Sciatic nerve (tissue), 2 donors: Measurements from ENCODE around the gene KLHL22. TPM values are rescaled to one million over a fixed set of nuclear protein-coding genes. Genes with fewer than 3 reads are reported as not detected.
"Not testable (repeated sequence)": the region's sequence is repeated elsewhere in the genome, so short reads cannot be mapped to it uniquely, and the experiment has no call there.

ENCODE experiments used
- ATAC-seq: fragments of 200-7000 bp; cut with Tn5 transposase; one replicate; pipeline ENCODE4 v1.9.1; 2020; ENCODE audit warnings: mild to moderate bottlenecking, moderate library complexity
- DNase-seq: peaks from one replicate; pipeline ENCODE4 v3.0.0-alpha.2; 2020; ENCODE audit warnings: low spot score
- intact Hi-C: fragments of 100-400 bp; cut with DNase I; formaldehyde crosslinking; loops from one replicate; pipeline ENCODE4 v1.14.2; 2022
- total RNA-seq: library from RNA; stranded (reverse); fragmentation: NEBNext Ultra II Directional; extraction: Animal tissue kit (Norgen Biotek cat#: 25700); gene quantifications from one replicate; pipeline ENCODE4 v1.2.1, GENCODE V29; 2021
- donor health status: DM: no; HTN: no; CAD: no.
- donor health status: DM: no; HTN: no; CAD: no.

The KLHL22 gene
- total RNA-seq, 1 donor from 2014 or later = 28.0 TPM

DNA sequence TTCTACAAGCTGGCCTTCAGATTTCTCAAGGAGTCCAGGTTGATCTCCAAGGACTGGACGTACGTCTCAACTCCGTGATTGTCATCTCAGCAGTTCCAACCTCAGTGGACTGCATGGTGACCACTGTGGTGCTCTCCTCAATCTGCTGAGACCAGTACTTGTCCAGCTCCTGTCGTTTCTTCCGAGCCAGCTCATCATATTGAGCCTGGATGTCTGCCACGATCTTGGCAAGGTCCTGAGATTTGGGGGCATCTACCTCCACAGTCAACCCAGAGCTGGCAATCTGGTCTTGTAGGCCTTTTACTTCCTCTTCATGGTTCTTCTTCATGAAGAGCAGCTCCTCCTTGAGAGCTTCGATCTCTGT lies 12.5 kb downstream of the KLHL22 start:
- ATAC-seq, intact Hi-C loops, DNase-seq: not testable (repeated sequence)

DNA sequence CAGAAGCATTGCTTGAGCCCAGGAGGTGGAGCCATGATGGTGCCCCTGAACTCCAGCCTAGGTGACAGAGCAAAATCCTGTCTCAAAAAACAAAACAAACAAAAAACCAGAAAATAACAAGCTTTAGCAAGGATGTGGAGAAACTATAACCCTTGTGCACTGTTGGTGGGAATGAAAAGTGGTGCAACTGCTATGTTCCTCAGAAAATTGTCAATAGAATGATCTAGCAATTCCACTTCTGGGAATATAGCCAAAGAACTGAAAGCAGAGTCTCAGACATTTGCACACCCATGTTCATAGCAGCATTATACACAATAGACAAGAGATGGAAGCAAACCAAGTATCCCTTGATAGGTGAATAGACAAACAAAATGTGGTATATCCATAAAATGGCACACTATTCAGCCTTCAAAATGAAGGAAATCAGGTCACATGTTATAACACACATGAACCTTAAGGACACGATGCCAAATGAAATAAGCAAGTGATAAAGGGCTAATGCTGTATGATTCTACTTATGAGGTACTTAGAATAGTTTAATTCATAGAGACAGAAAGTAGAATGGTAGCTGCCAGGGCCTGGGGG lies 15.9 kb downstream of the KLHL22 start:
- ATAC-seq = no peak
- intact Hi-C loops = no loop called here
- DNase-seq = no peak

DNA sequence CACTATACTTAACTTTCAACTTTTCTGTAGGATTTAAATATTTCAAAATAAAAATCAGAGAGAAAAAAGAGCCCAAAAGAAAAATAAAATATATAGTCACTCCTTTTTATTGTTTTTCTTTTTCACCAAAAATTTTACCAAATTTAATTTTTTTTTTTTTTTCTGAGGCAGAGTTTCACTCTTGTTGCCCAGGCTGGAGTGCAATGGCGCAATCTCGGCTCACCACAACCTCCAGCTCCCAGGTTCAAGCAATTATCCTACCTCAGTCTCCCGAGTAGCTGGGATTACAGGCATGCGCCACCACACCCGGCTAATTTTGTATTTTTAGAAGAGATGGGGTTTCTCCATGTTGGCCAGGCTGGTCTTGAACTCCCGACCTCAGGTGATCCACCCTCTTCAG lies 17.5 kb downstream of the KLHL22 start:
- intact Hi-C loops, DNase-seq, ATAC-seq: not testable (repeated sequence)

DNA sequence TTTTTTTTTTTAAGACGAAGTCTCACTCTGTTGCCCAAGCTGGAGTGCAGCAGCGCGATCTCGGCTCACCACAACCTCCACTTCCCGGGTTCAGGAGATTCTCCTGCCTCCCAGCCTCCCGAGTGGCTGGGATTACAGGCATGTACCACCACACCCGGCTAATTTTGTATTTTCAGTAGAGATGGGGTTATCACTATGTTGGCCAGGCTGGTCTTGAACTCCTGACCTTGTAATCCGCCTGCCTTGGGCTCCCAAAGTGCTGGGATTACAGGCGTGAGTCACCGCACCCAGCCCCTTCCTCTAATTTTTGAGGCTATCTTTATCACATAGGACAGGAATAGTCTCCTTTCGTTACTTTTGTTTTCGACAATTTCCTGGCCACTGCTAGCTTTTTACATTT lies 20.0 kb downstream of the KLHL22 start:
- intact Hi-C loops, DNase-seq, ATAC-seq: not testable (repeated sequence)

DNA sequence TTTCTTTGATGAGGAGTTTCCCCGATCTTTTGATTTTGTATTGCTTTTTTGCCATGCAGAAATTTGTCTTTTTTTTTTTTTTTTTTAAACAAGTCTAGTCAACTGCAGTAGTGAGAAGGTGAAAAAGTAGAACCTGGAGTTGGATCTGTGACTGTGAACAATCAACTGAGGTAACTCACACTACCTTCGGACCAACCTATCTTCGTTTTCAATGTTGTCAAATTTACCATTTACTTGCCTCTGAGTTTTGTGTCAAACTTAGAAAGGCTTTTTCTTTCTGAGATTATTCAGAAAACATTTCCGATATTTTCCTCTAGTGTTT lies 20.5 kb downstream of the KLHL22 start:
- ATAC-seq (no peak), DNase-seq (no peak)
- intact Hi-C loops = no loop called here

DNA sequence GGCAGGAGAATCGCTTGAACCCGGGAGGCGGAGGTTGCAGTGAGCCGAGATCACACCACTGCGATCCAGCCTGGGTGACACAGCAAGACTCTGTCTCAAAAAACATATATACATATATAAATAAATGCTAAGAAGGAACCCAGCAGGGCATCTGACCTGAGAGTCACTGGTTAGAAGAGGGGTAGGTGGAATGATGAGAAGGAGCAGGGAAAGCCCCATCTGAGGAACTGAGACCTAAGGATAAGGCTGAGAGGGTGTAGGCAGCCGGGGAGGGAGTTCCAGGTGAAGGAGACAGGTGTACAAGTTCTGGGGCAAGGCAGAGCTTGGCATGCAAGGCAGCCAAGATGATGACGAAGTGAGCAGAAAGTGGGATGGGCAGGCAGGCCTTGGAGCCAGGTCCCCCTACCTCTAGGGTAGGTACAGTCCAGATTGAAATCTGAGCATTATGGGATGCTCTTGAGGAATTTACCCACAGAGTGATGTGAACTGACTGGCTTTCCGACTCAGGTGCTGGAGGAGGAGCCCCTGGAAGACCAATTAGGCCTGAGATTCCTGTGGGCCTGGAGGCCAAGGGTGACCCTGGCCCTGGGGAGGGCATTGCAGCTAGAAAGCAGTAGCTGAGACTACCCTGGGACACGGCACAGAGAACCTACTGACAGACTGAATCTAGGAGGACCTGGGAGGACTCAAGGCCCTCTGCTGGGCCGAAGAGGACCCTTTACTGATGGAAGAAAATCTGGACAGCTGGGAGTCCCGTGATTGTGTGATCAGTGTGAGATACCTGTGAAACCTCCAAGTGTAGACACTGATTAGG lies 22.8 kb downstream of the KLHL22 start:
- DNase-seq = no peak

DNA sequence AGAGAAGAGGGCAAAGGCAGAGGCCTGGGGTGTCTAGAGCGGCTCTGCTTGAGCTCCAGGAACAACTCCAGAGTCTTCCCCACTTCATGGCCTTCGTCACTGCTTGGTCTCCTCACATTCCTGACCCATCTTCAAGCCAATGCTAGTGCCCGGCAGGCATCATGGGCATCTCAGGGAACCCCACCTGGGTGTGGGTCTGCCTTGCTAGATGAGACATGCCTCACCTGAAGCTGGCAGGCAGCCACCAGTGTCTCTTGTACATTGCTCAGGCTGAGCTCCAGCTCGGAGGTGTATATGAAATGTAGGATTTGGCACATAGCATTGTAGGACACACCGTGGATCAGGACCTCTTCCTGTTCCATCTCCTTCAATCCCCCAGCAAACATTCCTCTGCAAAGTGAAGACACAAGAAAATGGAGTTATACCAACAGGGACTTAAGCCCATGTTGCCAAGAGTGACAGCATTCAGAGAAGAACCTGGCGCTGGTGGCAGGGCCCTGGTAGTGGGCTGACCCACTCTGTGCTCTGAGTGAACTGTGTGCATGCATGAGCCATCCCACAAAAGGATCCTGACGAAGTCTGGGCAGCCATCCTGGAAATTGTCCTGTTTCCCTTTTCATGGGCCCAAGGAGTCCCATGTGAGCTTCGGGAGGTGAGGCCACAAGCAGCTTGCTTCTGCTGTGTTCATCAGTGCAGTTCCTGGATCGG lies 24.3 kb downstream of the KLHL22 start:
- no peak for DNase-seq

More for the DNA sequence above, 22.8 kb downstream of the KLHL22 start:
- ATAC-seq = no peak
- intact Hi-C loops = no loop called here

DNA sequence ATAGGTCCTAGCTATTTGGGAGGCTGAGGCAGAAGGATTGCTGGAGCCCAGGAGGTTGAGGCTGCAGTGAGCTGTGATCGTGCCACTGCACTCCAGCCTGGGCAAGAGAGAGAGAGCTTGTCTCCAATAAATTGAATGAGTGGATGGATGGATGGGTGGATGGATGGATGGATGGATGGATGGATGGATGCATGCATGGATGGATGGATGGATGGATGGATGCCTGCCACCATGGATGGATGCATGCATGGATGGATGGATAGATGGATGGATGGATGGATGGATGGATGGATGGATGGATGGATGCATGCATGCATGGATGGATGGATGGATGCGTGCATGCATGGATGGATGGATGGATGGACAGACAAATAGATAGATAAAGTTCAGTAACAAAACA lies 25.1 kb downstream of the KLHL22 start:
- intact Hi-C loops, DNase-seq, ATAC-seq: not testable (repeated sequence)

More for the DNA sequence above, 24.3 kb downstream of the KLHL22 start:
- intact Hi-C loops = no loop called here
- no peak for ATAC-seq

DNA sequence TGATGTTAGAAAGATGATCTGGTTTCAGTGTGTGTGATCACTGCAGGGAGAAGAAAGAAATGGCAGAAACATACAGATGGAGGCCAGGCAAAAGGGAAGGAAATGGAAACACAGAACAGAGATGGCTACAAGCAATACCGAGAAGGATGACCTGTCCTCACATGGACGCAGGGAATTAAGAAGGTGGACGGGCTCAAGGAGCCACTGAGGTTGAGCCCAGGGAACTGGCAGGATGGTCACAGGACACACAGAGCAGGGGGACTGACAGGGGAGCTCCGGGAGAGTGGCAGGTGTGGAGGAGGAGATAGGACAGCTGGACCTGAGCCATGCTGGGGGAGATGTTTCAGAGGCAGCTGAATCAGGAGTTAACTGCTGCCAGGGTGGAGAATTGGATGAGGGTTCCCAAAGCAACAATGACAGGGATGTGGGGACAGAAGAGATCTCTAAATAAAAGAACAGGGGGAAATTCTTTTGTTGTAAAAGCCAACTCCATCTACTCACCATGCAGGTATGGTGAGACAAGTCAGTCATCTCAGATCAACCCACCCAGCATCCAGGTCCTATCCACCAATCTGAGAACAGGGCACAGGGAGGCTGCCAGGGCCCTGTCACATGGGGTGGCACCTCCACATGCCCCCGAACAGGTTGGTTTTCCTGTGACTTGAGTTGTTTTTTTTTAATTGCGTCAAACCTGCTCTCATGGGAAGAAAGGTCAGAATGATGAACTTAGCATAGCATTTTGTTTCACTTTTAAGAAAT lies 26.3 kb downstream of the KLHL22 start:
- ATAC-seq (no peak), DNase-seq (no peak)
- intact Hi-C loops = no loop called here

DNA sequence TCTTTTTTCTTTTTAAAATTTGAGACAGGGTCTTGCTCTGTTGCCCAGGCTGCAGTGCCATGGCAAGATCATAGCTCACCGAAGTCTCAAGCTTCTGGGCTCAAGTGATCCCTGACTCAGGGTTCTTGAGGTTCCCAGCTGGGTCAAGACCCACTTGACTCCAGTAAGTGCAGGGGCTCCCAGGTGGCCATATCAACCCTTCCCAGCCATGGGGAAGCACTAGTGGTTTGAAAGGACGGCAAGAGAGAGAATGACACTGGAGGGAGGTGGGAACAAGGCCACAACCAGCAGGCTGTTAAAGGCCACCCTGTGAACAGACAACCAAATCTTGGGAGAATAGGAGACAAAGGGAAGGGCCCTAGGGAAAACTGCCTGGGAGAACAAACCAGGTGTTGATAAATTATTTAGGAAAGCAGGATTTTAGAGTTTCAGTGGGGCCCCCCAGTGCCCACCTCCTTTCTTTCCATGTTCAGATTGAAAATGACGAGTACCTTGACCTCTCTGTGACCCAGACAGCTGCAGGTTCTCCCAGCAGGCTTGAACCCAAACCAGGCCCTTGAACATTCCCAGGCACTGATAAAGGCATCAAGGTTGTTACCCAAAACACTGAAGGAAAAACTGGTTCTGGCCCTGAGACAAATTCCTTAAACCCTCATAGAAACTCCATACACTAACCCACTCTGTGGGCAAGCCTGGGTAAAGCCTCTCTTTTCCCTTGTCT lies 28.8 kb downstream of the KLHL22 start:
- DNase-seq = no peak
- intact Hi-C loops = no loop called here
- ATAC-seq = no peak

DNA sequence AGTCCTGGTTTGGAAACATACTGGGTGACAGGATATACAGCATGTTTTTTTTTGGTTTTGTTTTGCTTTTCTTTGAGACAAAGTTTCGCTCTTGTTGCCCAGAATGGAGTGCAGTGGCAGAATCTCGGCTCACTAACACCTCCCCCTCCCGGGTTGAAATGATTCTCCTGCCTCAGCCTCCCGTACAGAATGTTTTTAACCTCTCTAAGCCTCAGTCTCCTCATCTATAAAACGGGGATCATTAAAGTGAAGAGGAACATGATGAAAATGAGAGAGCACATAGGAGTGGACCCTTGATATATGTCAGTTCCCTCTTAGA lies 29.9 kb downstream of the KLHL22 start:
- DNase-seq (no peak), ATAC-seq (no peak)
- intact Hi-C loops = no loop called here

DNA sequence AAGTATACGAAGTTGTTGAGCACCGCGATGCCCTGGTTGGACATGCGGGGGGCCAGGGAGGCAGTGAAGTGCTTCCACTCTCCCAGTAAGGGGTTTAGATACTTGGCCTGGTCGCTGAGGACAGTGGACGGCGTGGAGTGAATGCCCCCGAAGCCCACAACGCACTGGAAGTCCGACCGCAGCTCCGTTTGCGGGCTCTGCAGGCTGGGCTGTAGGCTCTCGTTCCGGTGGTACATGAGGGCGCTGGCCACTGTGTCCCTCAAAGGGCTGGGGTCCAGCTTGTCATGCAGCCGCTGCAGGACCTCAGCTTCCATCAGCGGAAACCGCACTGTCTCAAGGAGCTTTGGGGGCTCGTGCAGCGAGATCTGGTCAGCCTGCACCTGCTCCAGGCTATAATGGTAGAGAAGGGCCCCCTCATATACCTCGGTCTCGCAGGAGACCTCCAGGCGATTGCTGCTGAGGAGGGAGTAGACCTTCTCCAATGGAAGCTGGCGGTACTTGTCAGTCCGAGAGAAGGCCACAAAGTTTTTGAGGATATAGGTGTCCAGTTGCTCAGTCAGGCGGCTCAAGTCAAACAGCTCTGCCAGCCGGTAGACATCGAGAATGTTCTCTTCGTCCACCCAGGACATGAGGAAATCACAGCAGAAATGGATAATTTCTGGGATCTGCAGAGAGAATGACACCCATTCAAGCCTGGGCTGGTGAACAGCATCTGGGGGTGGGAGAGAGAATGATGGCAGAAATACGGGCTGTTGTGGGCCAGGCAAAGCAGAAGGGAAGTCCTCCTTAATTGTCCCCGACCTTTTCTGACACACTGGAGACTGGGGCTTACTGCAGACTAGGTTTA lies 30.5 kb downstream of the KLHL22 start:
- intact Hi-C loops = no loop called here
- DNase-seq (no peak), ATAC-seq (no peak)

DNA sequence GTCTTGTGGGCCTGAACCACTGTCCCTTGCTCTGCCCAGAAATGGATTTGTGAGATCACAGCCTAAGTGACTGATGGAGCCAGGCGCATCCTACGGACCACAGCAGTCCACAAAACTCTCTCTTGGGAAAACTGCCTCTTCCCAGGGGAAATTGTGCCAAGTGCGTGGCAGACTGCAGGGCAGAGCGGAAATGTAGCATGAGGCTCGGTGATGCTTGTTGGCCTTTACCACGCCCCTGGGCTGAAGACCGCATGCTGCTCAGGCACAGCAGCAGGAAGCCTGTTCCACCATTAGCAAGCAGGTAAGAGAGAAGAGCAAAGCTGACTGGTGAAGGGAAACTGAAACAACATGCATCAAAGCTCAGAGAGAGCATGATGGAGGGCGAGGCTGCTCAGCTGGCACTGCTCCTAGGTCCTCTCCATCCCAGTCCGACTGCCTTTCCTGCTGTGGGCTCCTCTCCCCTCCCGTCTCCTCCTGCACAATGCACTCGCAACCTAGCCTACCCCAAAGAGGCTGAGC lies 31.4 kb downstream of the KLHL22 start:
- ATAC-seq (no peak), DNase-seq (no peak)
- intact Hi-C loops = no loop called here

DNA sequence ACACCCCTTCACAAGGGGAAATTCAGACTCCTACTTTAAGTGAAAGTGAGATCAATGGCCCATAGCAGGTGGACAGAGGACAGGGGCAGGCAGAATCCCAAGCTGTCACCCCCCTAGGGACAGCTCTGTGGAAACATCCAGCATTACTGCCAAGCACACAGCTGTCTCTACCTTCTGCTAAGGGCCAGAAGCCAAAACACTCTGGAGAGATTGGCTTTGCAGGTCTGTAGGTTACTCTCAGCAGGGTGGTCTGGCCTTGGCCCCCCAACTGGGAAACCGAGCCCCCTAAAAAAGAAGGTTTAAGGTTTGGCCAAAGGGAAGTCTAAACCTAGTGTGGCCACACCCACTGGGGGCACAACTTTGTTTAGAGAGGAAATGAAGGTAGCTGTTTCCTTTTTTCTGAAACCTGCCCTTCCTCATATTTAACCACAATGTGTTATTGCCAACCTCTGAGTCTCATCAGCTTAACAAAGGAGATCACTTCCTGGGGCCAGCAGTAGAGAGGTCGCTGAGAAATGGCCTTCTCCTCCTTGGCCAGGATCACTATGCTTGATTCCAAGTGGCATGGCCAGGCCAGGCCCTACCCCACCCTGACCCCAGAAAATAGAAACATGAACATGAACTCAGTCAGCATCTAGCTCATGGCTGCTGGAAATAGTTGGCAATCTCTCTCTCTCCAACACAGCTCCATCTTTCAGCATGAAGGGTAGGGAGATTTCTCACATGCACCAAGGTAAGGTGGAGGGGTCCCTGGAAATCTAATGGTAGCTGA lies 32.1 kb downstream of the KLHL22 start:
- DNase-seq (no peak), ATAC-seq (peak; percentile 42)
- intact Hi-C loops = loop anchor here (2.0 kb wide), 1 partner anchor 77 kb away; no protein-coding TSS in a partner anchor

DNA sequence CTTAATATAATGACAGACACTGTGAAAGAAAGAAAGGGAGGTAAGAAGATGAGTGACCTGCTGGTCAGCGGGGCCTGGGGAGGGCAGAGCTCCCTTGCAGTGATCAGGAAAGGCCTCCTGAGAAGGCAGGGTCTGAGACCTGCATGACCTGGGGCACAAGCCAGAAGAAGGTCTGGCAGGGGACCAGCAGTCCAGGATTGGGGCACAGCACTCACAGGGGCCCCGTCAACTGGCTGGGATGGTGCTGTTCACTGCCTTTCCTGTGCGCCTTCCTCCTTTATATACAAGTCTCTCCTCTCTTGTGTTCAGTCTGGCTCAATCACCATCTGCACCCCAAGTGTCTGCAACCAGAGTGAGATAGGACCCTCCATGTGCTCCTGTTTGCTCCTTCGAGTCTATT lies 35.7 kb downstream of the KLHL22 start:
- intact Hi-C loops = loop anchor here (5.0 kb wide), 1 partner anchor 38 kb away; no protein-coding TSS in a partner anchor
- DNase-seq = no peak
- no peak for ATAC-seq

DNA sequence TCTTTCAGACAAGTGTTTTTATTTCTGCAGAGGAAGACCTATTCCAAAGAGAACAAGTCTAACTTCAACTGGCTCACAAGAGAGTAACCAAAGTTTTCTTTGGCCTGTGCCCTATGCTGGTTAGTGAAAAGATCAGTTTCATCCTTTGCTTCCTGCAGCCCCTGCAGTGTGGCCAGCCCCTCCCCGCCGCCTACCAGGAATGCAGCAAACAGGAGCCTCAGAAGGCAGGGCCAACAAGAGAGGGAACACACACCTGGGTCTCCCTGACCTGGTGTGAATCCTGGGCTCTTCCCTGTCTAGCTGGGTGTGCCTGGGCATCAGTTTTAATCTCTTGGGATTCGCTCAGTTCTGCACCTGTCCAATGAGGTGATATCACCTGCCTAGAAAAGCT lies 36.4 kb downstream of the KLHL22 start:
- ATAC-seq (no peak), DNase-seq (no peak)
- intact Hi-C loops = loop anchor here (5.0 kb wide), 1 partner anchor 37 kb away; no protein-coding TSS in a partner anchor

DNA sequence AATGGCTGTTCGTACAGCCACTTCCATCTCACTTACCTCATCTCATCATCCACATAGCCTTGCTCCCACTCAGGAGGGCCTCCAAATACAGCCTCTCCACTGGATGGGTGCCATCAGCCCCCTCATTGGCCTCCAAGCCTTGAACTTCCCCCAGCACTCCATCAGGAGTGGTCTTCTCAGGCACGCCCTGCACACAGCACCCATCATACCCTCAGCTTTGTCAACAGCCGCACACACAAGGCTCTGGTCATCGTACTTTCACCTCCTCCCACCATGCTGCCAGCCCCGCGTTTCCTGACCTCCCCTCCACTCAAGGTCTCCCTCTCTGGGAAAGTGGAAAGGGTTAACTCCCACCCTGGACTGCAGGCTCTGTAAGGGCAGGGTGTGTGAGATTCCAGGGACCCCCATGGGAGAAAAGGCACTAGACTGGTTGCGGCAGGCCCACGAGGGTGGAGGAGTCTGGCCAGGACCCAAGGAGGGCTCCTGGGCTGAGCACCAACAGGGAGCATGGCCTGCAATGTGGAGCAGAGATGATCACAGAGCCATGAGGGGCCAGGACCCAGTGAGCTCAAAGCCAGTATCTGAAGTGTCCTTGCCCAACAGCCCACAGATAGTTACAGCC lies 37.0 kb downstream of the KLHL22 start:
- intact Hi-C loops = loop anchor here (5.0 kb wide), 1 partner anchor 36 kb away; no protein-coding TSS in a partner anchor
- no peak for DNase-seq

More for the DNA sequence above, 37.0 kb downstream of the KLHL22 start:
- peak; percentile 35 for ATAC-seq
